Breast epithelium (tissue), 4 donors: ENCODE data around the gene BMPER. TPM values are rescaled to one million over a fixed set of nuclear protein-coding genes. Genes with fewer than 3 reads are reported as not detected.

ENCODE experiments used
- DNase-seq, 2 donors: peaks; one replicate each; pipeline ENCODE4 v3.0.0-alpha.2; 2019; ENCODE audit warnings: low spot score in 2 of 2
- H3K27ac ChIP-seq, 2 donors: fragments of 200-600 bp; sonication (generic) in 1 of 2; one replicate each; pipeline ENCODE4 v1.5.1; 2016 to 2019; ENCODE audit warnings: mild to moderate bottlenecking in 1 of 2
- H3K27me3 ChIP-seq, 2 donors: fragments of 200-600 bp; sonication (generic) in 1 of 2; one replicate each; pipeline versions ENCODE4 v1.5.1 to v1.6.0; 2017 to 2019; ENCODE audit warnings: control low read depth in 1 of 2, mild to moderate bottlenecking in 1 of 2
- H3K36me3 ChIP-seq: fragments of 200-600 bp; one replicate; pipeline ENCODE4 v1.5.1; 2019
- H3K4me1 ChIP-seq, 2 donors: fragments of 200-600 bp; sonication (generic); one replicate each; pipeline ENCODE4 v1.5.1; 2016 to 2019; ENCODE audit warnings: control low read depth in 1 of 2
- H3K4me3 ChIP-seq, 3 donors: fragments of 200-600 bp; sonication (generic); 1 replicate in 2 of 3; 2 replicates in 1 of 3; pipeline ENCODE4 v1.5.1; 2016 to 2019; ENCODE audit warnings: mild to moderate bottlenecking in 3 of 3, moderate library complexity in 2 of 3
- H3K9me3 ChIP-seq, 2 donors: fragments of 200-600 bp; sonication (generic) in 1 of 2; one replicate each; pipeline ENCODE4 v1.5.1; 2016 to 2019; ENCODE audit warnings: control low read depth in 1 of 2
- CTCF ChIP-seq, 3 donors: fragments of 450-650 bp; IDR thresholded peaks; one replicate each; pipeline ENCODE4 v1.5.1; 2016 to 2017; ENCODE audit warnings: antibody characterized with exemption in 3 of 3, mild to moderate bottlenecking in 3 of 3, moderate library complexity in 3 of 3
- POLR2A ChIP-seq: fragments of 450-650 bp; IDR thresholded peaks from one replicate; pipeline ENCODE4 v1.6.1; 2016; ENCODE audit warnings: antibody characterized with exemption, mild to moderate bottlenecking, moderate library complexity
- POLR2AphosphoS5 ChIP-seq, 3 donors: sonication (generic); formaldehyde crosslinking; IDR thresholded peaks; one replicate each; pipeline ENCODE4 v1.6.1; 2017; ENCODE audit warnings: antibody characterized with exemption in 3 of 3
- intact Hi-C: fragments of 100-400 bp; cut with DNase I; formaldehyde crosslinking; loops from one replicate; pipeline ENCODE4 v1.15.1; 2023; ENCODE audit warnings: low total_unique reads
- total RNA-seq, 3 donors: library from RNA; depleted of rRNA; stranded (reverse); fragments of >200 nt; gene quantifications; one replicate each; pipeline ENCODE4 v1.1.0, GENCODE V29; 2016

The BMPER gene
- total RNA-seq, 3 donors from 2014 or later = 1.6 to 6.9 (median 2.0) TPM

DNA sequence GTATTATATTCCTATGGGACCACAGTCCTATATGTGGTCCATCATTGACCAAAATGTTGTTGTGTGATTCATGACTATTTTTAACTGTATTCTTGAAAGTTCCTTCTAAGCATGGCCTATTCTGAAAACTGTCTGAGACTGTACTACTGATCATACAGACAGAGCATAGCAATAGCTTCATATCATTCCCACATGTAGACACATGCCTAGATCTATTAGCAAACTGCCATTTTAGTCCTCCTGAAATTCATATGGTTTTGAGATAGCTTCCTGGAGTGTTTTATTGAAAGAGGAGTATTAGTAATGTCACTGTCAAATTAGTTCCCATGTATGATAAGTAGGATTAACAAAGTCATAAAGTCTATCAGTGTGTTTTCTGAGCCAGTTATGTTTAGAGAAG lies 157.5 kb downstream of the BMPER start:
- TF ChIP-seq CTCF (IDR thresholded peaks at IDR 0.05) (no peak), POLR2AphosphoS5 (IDR thresholded peaks at IDR 0.05) (no peak), POLR2A (no peak)
- Histone ChIP-seq H3K4me3 (no peak overlapping the region), H3K27me3 (no peaks in the 10 kb centered on the region), H3K36me3 (no peaks in the 10 kb centered on the region), H3K27ac (no peak overlapping the region), H3K4me1 (peaks cover 0 to 5% of the 10 kb centered on the region in 2 donors), H3K9me3 (no peaks in the 10 kb centered on the region)
- intact Hi-C loops = no loop called here
- DNase-seq = no peak

- Histone ChIP-seq H3K36me3 (no peaks in the 10 kb centered on the region), H3K4me3 (no peak overlapping the region), H3K27ac (peak overlapping the region in 1 of 2 donors; percentile 9), H3K4me1 (no peaks in the 10 kb centered on the region), H3K9me3 (no peaks in the 10 kb centered on the region), H3K27me3 (no peaks in the 10 kb centered on the region)
- DNase-seq = no peak
- intact Hi-C loops = no loop called here
- TF ChIP-seq POLR2A (no peak), POLR2AphosphoS5 (IDR thresholded peaks at IDR 0.05) (no peak), CTCF (IDR thresholded peaks at IDR 0.05) (no peak)
These were observed 159.3 kb downstream of the BMPER start for GRCh38 chr7:34064519-34065158.

- no peaks in the 10 kb centered on the region for H3K4me1 ChIP-seq
- no peaks in the 10 kb centered on the region for H3K36me3 ChIP-seq
- H3K27me3 ChIP-seq = no peaks in the 10 kb centered on the region
- H3K9me3 ChIP-seq = no peaks in the 10 kb centered on the region
- H3K4me3 ChIP-seq = no peak overlapping the region
- intact Hi-C loops = no loop called here
- H3K27ac ChIP-seq = no peak overlapping the region
- TF ChIP-seq CTCF (IDR thresholded peaks at IDR 0.05) = no peak
- TF ChIP-seq POLR2AphosphoS5 (IDR thresholded peaks at IDR 0.05) = no peak
- no peak for TF ChIP-seq POLR2A
- DNase-seq = no peak
These were observed 161.1 kb downstream of the BMPER start for GRCh38 chr7:34066411-34066810.

- Histone ChIP-seq H3K4me3 (no peak overlapping the region), H3K36me3 (no peaks in the 10 kb centered on the region), H3K4me1 (no peaks in the 10 kb centered on the region), H3K27me3 (no peaks in the 10 kb centered on the region), H3K27ac (no peak overlapping the region), H3K9me3 (no peaks in the 10 kb centered on the region)
- TF ChIP-seq POLR2AphosphoS5 (IDR thresholded peaks at IDR 0.05) (no peak), CTCF (IDR thresholded peaks at IDR 0.05) (no peak), POLR2A (no peak)
- no peak for DNase-seq
- intact Hi-C loops = no loop called here
These were observed 161.9 kb downstream of the BMPER start for GRCh38 chr7:34067005-34067778.

- Histone ChIP-seq H3K4me1 (no peaks in the 10 kb centered on the region), H3K9me3 (no peaks in the 10 kb centered on the region), H3K4me3 (no peak overlapping the region), H3K27me3 (no peaks in the 10 kb centered on the region), H3K36me3 (no peaks in the 10 kb centered on the region), H3K27ac (no peak overlapping the region)
- TF ChIP-seq POLR2A (no peak), POLR2AphosphoS5 (IDR thresholded peaks at IDR 0.05) (no peak), CTCF (IDR thresholded peaks at IDR 0.05) (no peak)
- DNase-seq = no peak
- intact Hi-C loops = no loop called here
These were observed 164.3 kb downstream of the BMPER start for GRCh38 chr7:34069676-34070075.
